GM15510 (cell line): ENCODE results near the gene CHPT1.

ENCODE experiments used
- POLR2A ChIP-seq: IDR thresholded peaks from 3 replicates; pipeline ENCODE4 v1.6.1; 2011; ENCODE audit warnings: borderline replicate concordance; ENCODE audit not compliant: insufficient read length; ENCODE audit errors: extremely low read depth

CHPT1 gene

GRCh38 chr12:101738920-101739665 lies 41.7 kb downstream of the CHPT1 start, which contains the start of gene SYCP3:
SYCP3 (minus strand) TSS chr12:101739462; CDS start chr12:101737935, 1,527 bp downstream.
- no peak for TF ChIP-seq POLR2A

GRCh38 chr12:101740566-101740965 lies 43.1 kb downstream of the CHPT1 start:
- no peak for TF ChIP-seq POLR2A

- TF ChIP-seq POLR2A, result no peak
These were observed 43.5 kb downstream of the CHPT1 start for GRCh38 chr12:101740980-101741379.

DNA sequence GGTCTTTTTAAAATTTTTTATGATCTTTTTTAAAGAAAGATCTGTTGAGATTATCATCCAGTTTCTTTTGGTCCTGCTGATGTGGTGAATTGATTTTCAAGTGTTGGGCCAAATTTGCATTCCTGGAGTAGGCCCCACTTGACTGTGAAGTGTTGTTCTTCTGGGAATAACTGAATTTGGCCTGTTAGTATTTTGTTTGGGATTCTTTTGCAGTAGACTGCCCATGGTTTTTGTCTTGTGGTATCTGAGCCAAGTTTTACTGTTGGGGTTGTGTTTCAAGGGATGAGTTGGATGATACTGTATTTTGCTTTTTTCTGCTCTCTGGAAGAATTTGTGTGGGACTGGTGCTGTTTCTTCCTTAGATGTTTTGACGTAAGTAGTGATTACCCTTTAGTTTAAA lies 45.8 kb downstream of the CHPT1 start:
- no peak for TF ChIP-seq POLR2A

DNA sequence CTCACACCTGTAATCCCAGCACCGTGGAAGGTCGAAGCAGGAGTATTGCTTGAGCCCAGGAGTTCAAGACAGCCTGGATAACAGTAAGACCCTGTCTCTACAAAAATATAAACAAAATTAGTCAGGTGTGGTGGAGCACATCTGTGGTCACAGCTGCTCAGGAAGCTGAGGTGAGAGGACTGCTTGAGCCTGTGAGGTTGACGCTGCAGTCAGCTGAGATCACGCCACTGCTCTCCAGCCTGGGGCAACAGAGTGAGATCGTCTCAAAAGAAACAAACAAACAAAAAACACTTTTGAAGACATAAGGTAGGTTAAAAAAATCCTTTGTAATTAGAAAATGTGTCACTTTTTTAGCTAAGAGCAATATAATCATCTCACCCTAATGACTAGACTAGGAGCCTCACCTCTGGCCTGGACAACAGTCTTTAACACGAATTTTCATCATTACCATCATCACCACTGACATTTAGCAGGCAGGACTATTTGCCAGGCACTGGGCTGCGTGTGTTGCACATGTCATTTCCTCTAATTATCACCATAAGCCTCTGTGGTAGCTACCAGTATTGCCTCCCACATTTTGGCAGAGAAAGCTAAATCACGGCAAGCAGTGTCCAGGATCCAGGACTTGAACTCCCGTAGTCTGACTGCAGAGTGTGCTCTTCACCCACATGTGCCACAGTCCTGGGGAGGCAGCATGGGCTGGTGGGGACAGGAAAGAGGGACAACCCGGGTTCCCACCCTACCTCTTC lies 46.5 kb downstream of the CHPT1 start:
- no peak for TF ChIP-seq POLR2A

- no peak for TF ChIP-seq POLR2A
These were observed 48.0 kb downstream of the CHPT1 start for GRCh38 chr12:101745481-101745880.

DNA sequence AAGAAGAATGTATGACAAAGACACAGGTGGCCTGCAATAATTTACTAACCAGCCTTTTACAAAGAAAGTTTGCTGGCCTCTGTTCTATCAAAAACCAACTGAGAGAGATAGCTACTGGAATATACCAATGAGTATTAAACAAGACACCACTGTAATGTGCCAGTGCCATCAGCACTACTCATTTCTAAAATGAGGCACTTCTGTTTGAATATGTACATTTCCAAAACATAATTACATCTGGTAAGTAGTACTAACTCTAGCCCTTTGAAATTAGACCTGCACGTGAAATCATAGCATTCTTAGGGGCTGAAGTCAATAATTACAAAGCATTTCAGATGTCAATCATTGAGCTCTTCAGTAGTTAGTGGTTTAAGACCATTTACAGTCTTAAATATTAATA lies 48.8 kb downstream of the CHPT1 start:
- TF ChIP-seq POLR2A, result no peak

DNA sequence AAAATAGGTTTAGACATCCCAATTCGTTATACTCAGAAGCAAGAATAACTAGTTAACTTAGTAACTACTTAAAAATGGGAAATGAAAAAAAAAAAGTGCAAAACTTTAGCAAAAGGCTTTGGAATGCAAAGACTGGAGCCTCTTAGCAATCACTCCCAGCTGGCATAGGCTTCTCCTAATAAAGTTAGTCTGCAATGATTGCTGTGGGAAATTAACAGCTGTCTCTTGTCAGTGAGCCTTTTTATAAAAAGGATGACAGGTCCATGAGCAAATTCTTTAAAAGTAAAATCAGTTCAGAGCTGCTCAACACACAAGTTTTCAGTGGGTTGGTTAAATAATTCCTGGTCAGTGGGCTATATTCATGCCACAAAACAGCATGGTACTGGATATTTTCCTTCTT lies 49.2 kb downstream of the CHPT1 start:
- TF ChIP-seq POLR2A, result no peak

DNA sequence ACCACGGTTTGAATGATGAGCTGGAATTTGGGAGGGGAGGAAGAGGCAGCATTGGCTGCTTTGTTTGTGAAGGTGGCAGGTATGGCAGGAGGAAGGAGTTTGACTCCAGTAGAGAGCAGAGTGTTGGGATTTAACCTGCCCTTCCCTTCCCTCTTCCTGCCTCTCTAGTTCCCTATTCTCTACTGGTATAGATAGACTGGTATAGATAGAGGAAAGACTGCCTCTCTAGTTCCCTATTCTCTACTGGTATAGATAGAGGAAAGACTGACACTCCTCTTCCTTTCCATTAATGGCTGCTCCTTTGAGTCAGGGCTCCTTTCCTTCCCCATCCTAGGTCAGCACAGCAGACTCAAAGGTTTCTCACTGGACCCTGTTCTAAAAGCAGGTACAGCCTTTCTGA lies 50.3 kb downstream of the CHPT1 start:
- no peak for TF ChIP-seq POLR2A

GRCh38 chr12:101748907-101749306 lies 51.5 kb downstream of the CHPT1 start:
- no peak for TF ChIP-seq POLR2A

GRCh38 chr12:101749657-101750056 lies 52.2 kb downstream of the CHPT1 start:
- TF ChIP-seq POLR2A, result no peak

DNA sequence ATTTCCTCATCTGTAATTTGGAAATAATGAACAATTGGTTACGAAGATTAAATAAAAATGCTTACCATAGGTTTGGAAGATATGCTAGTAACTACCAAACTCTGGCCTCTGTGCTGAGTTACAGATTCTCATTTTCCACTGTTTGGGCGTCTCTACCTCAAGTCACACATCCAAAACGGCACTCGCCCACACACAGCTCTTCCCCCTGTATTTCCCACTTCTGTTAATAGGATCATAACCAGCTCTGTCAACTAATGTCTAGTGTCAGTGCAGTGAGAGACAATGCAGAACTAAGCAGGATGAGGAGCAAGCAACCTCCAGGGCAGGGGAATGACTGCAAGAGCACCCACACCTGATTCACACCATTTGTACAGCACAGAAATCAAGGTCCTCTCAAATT lies 52.7 kb downstream of the CHPT1 start:
- TF ChIP-seq POLR2A, result no peak

DNA sequence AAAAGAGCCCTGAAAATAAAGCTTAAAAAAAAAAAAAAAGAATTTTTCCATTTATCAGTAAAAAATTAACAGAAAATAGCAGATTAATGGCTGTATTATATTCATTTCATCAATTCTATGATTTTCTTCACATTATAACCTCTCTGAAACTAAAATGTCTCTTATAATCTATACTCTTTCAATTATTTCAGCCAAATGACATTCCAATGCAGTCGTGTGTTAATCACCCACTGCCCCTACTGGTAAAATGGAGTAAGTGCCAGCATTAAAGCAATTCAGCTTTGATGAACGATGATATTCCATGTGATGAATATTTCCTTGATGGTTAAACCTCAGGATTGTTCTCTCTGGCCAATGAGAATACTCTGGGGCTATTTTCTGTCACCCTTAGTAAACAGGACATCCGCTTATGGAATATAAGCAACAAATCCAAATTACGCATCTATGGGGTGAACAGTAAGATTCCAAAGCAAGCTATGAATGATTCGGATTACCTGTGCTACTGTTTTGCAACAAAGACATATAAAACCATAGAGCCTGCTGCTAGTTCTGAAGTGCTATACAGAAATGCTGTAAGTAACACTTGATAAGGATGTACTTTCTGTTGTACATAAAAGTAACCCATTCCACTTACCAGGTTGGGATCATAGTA lies 62.1 kb downstream of the CHPT1 start:
- no peak for TF ChIP-seq POLR2A

DNA sequence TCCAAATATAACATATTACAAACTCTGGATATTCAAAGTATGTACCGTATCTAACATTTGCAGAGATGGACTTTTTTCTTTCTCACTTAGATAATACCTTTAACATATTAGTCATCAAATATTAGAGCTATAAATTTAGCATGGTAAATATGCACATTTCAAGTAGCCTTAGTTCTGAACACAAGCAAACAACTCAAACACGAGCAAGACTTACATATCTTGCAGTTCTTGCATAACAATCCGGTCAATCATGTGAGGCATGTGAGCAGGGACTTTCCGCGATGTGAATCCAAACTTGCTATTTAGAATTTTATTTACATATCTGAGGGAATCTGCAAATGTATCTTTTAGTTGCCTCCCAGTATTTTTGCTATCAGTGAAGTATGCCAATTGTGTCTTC lies 63.9 kb downstream of the CHPT1 start:
- TF ChIP-seq POLR2A, result no peak

DNA sequence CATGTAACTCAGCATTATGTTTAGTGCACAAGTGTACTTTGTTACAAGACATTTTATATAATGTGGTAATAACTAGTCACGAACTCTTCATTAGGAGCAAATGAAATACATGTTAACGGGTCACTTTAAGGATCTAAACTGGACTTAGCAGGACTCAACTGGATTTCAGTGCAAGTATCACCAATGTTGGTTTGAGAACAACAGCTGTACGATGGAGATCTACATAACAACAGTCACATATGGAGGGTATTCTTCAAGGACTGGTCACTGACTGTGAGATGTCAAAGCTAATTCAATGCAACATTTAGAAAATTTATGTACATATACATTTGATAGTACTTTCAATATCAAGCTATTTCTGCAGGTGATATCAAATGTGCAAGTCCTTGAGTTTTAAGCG lies 64.3 kb downstream of the CHPT1 start:
- TF ChIP-seq POLR2A, result no peak

- no peak for TF ChIP-seq POLR2A
These were observed 65.9 kb downstream of the CHPT1 start for GRCh38 chr12:101763246-101763931.
